Peyer's patch (tissue), 4 donors: Measurements from ENCODE around the gene TCEANC. TPM values are rescaled to one million over a fixed set of nuclear protein-coding genes. Genes with fewer than 3 reads are reported as not detected.

Experiments used
- DNase-seq, 3 donors: peaks; one replicate each; pipeline ENCODE4 v3.0.0-alpha.2; 2017 to 2019
- H3K27ac ChIP-seq, 4 donors: fragments of 200-600 bp; sonication (generic); one replicate each; pipeline ENCODE4 v1.5.1; 2016 to 2019
- H3K27me3 ChIP-seq, 2 donors: fragments of 200-600 bp; sonication (generic); one replicate each; pipeline ENCODE4 v1.5.1; 2019
- H3K36me3 ChIP-seq, 3 donors: fragments of 200-600 bp; sonication (generic); one replicate each; pipeline ENCODE4 v1.5.1; 2016 to 2019
- H3K4me1 ChIP-seq, 4 donors: fragments of 200-600 bp; sonication (generic); one replicate each; pipeline ENCODE4 v1.5.1; 2016 to 2019
- H3K4me3 ChIP-seq, 4 donors: fragments of 200-600 bp; sonication (generic); 1 replicate in 3 of 4; 2 replicates in 1 of 4; pipeline ENCODE4 v1.5.1; 2016 to 2019; ENCODE audit warnings: mild to moderate bottlenecking in 1 of 4
- H3K9me3 ChIP-seq, 4 donors: fragments of 200-600 bp; sonication (generic); one replicate each; pipeline ENCODE4 v1.5.1; 2016 to 2019; ENCODE audit warnings: mild to moderate bottlenecking in 1 of 4
- POLR2A ChIP-seq, 2 donors: fragments of 450-650 bp; IDR thresholded peaks; one replicate each; pipeline ENCODE4 v1.5.1; 2017; ENCODE audit warnings: antibody characterized with exemption in 2 of 2, mild to moderate bottlenecking in 2 of 2, moderate library complexity in 2 of 2
- total RNA-seq, 4 donors: library from RNA; depleted of rRNA; stranded (reverse); fragments of >200 nt; gene quantifications; one replicate each; pipeline ENCODE4 v1.1.0, GENCODE V29; 2016
- TF ChIP-seq, protein P1 (sequence below), 6 experiments: fragments of 450-650 bp in 4 of 6; fragments of 200-600 bp in 2 of 6; sonication (generic) in 1 of 6; IDR thresholded peaks; one replicate each; pipeline ENCODE4 v1.5.1; 2017 to 2019; ENCODE audit warnings: antibody characterized with exemption in 6 of 6, mild to moderate bottlenecking in 3 of 6, moderate library complexity in 1 of 6

The TCEANC gene
- total RNA-seq, 4 donors from 2014 or later: 2.8 to 9.1 (median 5.8) TPM

DNA sequence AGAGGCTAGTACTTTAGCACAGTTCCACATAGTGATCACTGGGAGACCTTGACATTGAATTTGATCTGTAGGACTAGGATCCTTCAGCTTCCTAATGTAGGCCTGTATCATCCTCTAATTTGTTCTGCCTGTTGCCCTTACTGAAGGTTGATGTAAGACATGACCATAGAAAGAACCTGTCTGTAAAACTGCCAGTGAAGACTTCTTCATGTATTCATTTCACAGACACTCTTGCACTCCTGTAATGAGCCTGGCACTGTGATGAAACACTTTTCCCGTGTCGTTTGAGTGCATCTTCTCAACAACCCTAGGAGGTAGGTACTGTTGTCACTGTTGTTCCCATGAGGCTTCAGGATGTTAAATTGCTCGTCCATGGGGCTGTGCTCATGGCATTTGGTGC, 50.6 kb downstream of the TCEANC start:
- Histone ChIP-seq H3K4me3 (no peak overlapping the region), H3K27me3 (no peaks in the 10 kb centered on the region), H3K9me3 (no peaks in the 10 kb centered on the region), H3K27ac (no peak overlapping the region), H3K36me3 (no peaks in the 10 kb centered on the region), H3K4me1 (peaks cover 0 to 14% (median 0%) of the 10 kb centered on the region in 4 donors)
- TF ChIP-seq, protein P1, sequence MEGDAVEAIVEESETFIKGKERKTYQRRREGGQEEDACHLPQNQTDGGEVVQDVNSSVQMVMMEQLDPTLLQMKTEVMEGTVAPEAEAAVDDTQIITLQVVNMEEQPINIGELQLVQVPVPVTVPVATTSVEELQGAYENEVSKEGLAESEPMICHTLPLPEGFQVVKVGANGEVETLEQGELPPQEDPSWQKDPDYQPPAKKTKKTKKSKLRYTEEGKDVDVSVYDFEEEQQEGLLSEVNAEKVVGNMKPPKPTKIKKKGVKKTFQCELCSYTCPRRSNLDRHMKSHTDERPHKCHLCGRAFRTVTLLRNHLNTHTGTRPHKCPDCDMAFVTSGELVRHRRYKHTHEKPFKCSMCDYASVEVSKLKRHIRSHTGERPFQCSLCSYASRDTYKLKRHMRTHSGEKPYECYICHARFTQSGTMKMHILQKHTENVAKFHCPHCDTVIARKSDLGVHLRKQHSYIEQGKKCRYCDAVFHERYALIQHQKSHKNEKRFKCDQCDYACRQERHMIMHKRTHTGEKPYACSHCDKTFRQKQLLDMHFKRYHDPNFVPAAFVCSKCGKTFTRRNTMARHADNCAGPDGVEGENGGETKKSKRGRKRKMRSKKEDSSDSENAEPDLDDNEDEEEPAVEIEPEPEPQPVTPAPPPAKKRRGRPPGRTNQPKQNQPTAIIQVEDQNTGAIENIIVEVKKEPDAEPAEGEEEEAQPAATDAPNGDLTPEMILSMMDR (IDR thresholded peaks at IDR 0.05): no peak
- TF ChIP-seq POLR2A (IDR thresholded peaks at IDR 0.05): no peak
- no peak for DNase-seq

GRCh38 chrX:13711141-13711540, 58.2 kb downstream of the TCEANC start:
- Histone ChIP-seq H3K27ac (no peak overlapping the region), H3K9me3 (no peaks in the 10 kb centered on the region), H3K4me1 (no peaks in the 10 kb centered on the region), H3K36me3 (peaks cover 0 to 9% (median 0%) of the 10 kb centered on the region in 3 donors), H3K4me3 (no peak overlapping the region), H3K27me3 (no peaks in the 10 kb centered on the region)
- DNase-seq: no peak
- TF ChIP-seq POLR2A (IDR thresholded peaks at IDR 0.05): no peak

Other genes with a start within 250 kb of the TCEANC start
- not detected for gene EGFL6, start 83.5 kb upstream of the TCEANC start, total RNA-seq
- gene RAB9A, start 36.0 kb downstream of the TCEANC start, total RNA-seq: 10 to 100 TPM in 3 of 4 donors, 1 to 10 TPM in 1; 8.9 to 56.9 (median 12.8) TPM
- 10 to 100 TPM; 13.3 to 23.6 (median 18.8) TPM for gene TRAPPC2, start 81.5 kb downstream of the TCEANC start, total RNA-seq
- gene OFD1, start 81.6 kb downstream of the TCEANC start, total RNA-seq: 100 to 1,000 TPM in 1 of 4 donors, 10 to 100 TPM in 3; 20.8 to 135 (median 49.4) TPM
- gene GPM6B, start 164.0 kb downstream of the TCEANC start, total RNA-seq: 1 to 10 TPM in 3 of 4 donors, not detected in 1; 2.4 to 3.3 (median 2.7) TPM